Stimulated activated CD4-positive, alpha-beta T cell treated with anti-CD3 and anti-CD28 coated beads, Interleukin-4, amount 100 ng/mL, for 4 hours (primary cell): ENCODE measurements around the gene RAPGEF1.
"Not testable (repeated sequence)": the region's sequence is repeated elsewhere in the genome, so short reads cannot be mapped to it uniquely, and the experiment has no call there.

Source experiments
- DNase-seq, 2 experiments: peaks; one replicate each; pipeline ENCODE4 v3.0.0-alpha.2; 2020

Gene RAPGEF1

DNA sequence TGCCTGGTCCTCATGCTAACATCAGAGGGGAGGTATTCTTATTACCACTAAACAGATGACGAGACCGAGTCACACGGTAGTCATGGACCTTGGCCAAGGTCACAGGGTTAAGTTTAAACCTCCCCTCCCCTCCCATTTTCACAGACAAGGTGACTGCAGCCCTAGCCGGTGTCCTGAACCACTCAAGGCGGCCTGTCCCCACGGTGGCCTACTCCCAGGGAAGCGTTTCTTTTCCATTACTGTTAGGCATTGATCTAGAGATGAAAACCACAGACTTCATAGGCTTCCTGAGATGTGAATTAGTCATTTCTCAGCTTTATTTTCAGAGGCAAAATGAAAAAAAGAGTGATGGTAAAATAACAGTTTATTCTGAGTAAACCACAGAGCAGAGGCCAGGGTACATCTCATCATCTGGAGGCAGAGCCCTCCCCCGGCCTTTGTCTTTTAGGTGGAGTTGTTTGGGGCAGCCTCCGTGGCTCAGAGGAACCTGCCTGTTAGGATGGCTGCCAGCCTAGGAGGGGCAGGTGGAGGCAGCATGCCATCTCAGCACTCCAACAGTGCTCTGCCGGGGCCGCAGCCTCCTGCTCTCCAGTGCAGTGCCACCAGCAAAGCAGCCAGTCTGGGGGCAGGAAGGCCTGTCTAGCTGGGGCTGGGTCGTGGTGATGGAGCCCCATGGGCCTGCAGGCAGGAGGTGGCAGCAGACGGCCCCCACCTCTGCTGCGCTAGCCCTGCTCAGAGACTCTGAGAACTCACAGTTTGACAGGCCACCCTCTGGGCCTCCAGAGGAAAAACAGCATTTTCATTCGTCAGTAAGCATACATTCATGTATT is 71.2 kb downstream of the RAPGEF1 start:
- peak; percentile 50 to 74 for DNase-seq

- no peak for DNase-seq
Observed at GRCh38 chr9:131668057-131668438, 71.8 kb downstream of the RAPGEF1 start.

DNA sequence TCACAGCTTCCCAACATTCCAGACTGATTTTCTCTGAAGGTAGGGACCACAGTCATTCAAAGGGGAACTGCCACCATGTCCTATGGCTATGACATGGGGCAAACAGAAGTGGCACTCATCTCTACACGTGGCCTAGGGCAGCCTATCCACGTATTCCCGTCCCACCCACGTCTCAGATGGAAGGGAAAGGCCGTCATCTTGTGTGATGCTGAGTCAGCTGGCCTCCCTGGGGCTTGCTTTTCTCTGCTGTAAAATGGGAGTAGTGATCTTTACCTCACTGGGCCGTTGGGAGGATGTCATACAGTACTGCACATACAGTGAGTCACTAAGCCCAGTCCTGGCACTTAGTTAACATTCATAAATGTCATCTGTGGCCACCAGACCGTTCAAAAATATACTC is 72.3 kb downstream of the RAPGEF1 start:
- DNase-seq = peak; percentile 41 to 70

GRCh38 chr9:131666774-131667173 is 73.1 kb downstream of the RAPGEF1 start:
- no peak for DNase-seq

- no peak for DNase-seq
Observed at GRCh38 chr9:131666029-131666428, 73.8 kb downstream of the RAPGEF1 start.

GRCh38 chr9:131663288-131663687 is 76.6 kb downstream of the RAPGEF1 start:
- DNase-seq = no peak

GRCh38 chr9:131662289-131662621 is 77.6 kb downstream of the RAPGEF1 start:
- DNase-seq = not testable (repeated sequence)

DNA sequence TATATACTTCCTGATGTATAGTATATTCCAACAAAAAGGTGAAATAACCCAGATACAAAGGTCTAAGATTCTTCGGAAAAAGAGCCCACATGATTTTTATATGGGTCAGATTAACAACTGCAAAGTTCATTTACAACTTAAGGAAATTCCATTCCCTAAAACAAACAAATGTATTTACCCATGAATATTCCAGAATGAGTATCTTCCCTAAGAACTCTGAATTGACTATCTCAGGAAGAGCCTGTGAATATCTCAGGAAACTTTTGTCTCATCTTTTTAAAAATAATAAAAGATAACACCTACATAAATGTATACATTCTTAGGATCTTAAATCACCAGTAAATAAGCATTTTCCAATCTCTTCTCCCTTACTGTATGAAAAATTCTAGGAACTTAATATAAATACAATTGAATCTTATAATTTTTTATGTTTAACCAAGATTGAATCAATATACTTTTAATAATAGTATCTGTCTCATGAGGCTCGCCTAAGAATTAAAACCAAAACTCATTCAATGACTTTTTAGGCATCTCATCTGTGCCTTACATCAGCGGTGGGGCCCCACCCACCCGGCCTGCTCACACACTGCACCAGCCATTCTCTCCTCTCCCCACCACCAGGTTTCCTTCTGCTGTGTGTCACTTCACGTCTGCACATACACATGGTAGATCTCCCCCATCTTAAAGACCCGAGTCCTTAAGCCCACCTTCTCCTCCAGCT is 78.1 kb downstream of the RAPGEF1 start:
- peak; percentile 62 to 80 for DNase-seq

DNA sequence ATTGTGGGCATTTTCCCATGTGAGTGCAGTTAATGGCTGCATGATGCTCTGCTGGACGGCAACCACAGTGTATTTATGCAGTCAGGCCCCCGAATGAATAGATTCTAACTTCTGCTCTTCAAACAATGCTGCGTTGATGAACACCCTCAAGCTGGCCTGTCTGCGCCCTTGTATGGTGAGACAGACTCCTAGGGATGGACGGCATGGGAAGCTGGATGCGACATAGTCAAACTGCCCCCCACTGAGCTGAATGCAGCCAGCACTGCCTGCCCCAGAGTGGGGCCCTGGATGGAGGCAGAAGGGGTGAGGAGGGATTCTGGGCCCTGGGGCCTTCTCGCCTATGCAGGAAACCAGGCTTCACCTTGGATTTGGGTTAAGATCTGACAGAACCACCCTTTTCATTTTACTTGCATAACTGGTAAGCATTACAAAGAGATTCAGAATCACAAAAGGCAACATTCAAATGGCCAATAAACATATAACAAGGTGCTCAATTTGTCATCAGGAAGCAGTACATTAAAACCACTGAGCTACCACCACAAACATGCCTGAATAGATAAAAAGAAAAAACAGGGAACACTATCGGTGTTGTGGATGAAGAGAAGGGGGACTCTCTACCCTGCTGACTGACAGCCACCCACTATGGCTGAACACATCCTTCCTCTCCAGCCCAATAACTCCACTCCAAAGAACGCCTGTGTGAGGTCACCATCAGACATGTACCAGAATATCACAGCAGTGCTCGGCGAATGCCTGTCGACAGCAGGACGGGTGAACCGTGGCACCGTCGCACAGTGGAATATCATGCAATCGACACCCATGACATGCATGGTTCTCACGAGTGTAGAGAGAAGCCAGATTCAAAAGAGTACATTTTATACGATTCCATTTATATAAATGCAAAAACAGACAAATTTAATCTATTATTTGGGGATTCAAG is 79.1 kb downstream of the RAPGEF1 start:
- no peak for DNase-seq

DNA sequence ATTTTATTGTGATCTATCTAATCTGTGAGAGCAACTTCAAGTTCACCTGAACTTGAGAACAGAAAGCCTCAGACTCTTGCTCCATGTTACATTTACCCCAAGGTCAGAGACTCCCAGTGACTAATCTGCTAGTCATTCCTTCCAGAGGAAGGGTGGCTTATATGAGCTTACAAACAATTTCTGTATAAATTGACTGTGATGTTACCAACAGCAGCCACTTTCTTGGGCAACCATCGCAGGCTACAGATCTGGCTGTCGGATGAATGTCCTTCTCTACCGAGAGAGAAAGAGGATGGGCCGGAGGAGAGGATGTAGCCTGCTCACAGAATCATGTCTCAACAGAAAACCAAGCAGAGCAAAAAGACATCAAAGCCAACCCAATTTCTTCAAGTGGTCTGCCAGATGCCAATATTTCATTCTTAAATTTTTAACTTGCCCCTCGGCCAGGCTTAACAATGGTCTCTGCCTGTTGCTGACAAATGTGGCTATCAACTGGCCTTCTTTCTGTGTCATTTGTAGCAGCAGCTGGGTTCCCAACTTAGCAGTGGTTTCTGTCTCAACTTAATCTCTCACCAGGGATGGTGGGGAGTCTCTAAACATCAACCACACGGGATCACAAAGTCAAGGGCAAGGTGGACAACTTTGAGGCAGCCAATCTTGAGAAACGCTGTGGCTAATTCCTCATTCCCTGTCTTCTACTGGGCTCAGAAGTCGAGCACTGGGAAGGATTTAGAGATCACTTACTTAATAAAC is 81.3 kb downstream of the RAPGEF1 start:
- DNase-seq = peak in 1 of 2 experiments; percentile 45

- no peak for DNase-seq
Observed at GRCh38 chr9:131657940-131658339, 81.9 kb downstream of the RAPGEF1 start.

- DNase-seq = no peak
Observed at GRCh38 chr9:131657456-131657855, 82.4 kb downstream of the RAPGEF1 start.

DNA sequence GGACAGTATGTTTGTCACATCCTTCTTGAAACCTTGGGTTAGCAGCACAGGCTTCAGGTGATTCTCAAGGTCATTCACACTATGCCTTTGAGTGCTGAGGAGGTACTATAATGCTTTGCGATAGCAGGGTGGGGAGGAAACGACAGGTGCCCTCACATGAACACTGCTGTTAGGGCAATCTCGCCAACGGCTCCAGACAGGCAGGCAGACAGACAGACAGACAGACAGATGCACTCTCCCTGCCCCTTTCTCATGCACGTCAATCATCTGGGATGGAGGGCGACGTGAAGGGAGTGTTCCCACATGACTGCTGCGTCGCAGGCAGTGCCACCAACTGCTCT is 82.9 kb downstream of the RAPGEF1 start:
- DNase-seq = no peak

- DNase-seq = peak; percentile 42 to 68
Observed at GRCh38 chr9:131656356-131657036, 83.4 kb downstream of the RAPGEF1 start.

GRCh38 chr9:131654369-131654768 is 85.5 kb downstream of the RAPGEF1 start:
- not testable (repeated sequence) for DNase-seq

DNA sequence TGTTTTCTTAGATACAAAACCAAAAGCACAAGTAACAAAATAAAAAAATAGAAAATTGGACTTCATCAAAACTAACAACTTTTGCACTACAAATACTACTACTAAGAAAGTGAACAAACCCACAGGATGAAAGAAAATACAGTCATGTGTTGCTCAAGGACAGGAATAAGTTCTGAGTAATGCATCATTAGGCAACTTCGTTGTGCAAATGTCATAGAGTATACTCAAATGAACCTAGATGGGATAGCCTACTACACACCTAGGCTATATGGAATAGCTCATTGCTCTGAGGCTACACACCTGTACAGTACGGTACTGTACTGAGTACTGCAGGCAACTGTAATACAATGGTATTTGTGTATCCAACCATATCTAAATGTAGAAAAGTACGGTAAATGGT is 88.3 kb downstream of the RAPGEF1 start:
- no peak for DNase-seq

GRCh38 chr9:131651160-131651559 is 88.7 kb downstream of the RAPGEF1 start:
- no peak for DNase-seq

DNA sequence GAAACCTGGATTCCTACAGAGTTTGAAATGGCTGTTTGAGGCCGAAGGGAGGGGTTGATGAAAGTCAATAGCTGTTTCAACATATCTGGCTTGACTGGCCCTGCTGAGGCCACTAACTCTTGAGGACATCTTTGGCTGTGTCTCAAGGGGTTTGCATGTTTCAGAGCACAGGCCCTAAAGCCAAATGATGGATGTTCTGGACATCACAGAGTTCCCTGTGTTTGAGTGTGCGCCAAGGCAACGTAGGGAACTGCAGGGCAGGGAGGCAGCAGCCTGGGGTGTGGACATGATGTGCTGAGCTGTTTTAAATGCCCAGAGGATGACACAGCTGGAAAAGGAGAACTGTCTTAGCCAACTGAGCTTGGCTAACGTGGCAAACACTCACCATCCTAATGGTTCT is 89.6 kb downstream of the RAPGEF1 start:
- no peak for DNase-seq

GRCh38 chr9:131649646-131650045 is 90.2 kb downstream of the RAPGEF1 start:
- DNase-seq = no peak

DNA sequence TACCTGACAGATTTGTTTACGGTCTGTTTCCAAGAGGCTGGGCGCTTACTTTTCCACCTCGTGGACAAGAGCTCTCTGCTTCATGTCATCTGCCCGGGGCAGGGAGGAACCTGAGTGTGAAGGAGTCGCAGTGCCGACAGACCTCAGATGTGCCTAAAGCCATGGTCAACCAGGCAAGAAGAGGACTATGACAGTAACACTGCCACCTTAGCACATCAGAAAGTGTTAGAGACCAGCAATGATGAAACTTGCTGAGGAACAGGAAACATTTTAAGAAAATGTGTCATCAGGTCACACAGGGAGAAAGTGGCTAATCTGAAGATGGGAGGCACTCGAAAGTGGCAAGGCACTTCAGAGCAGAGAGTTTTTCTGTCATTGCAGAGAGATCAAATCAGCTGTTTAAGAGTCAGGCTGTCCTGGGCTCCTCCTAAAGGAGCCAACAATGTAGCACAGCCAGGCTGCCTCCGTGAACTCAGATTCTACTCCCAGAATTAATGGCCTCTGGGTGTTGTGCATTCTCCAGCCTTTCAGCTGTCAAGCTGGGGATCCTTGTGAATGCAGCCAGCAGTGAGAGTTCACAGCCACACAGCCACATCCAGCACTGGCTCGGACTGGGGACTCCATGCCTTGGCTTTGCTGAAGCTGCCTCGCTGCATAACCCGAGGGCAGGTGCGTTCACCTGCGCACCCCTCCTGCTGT is 94.6 kb downstream of the RAPGEF1 start:
- DNase-seq = no peak

GRCh38 chr9:131642496-131643083 is 97.3 kb downstream of the RAPGEF1 start:
- peak in 1 of 2 experiments; percentile 35 for DNase-seq
